IMR-90 (cell line): Measurements from ENCODE around the gene JCAD. TPM values are rescaled to one million over a fixed set of nuclear protein-coding genes. Genes with fewer than 3 reads are reported as not detected.

ENCODE experiments used
- ATAC-seq: fragments of 200-7000 bp; cut with Tn5 transposase; 2 replicates; pipeline ENCODE4 v1.9.1; 2020; ENCODE audit warnings: low read depth, mild to moderate bottlenecking, moderate library complexity
- BruUV-seq: library from RNA; stranded (reverse); fragments of 400-500 nt; replicated peaks from 2 replicates; lab custom pipeline; 2021; lab: Mats Ljungman, UMichigan
- CTCF ChIA-PET: fragments of 300-600 bp; formaldehyde crosslinking; extraction: SDS; loops from one replicate; lab custom pipeline; 2021; ENCODE audit warnings: antibody characterized with exemption; lab: Yijun Ruan, JAX
- POLR2A ChIA-PET: fragments of 300-600 bp; sonication (Branson Sonifier 250); formaldehyde crosslinking; loops from one replicate; lab custom pipeline; 2022; ENCODE audit warnings: antibody characterized with exemption; ENCODE audit not compliant: unreplicated experiment; lab: Charles Lee
- DNase-seq: peaks from one replicate; pipeline ENCODE4 v3.0.0; 2013
- H2AFZ ChIP-seq: replicated peaks from 2 replicates; pipeline ENCODE3; 2013; ENCODE audit warnings: low read length, mild to moderate bottlenecking; ENCODE audit not compliant: poor library complexity
- H2AK5ac ChIP-seq: 2 replicates; pipeline ENCODE4 v1.6.1; 2013; ENCODE audit warnings: low read depth, low read length, inconsistent platforms
- H2AK9ac ChIP-seq: replicated peaks from 2 replicates; pipeline ENCODE3; 2013; ENCODE audit warnings: mild to moderate bottlenecking, low read depth, low read length, moderate library complexity; ENCODE audit not compliant: poor library complexity
- H2BK120ac ChIP-seq: 2 replicates; pipeline ENCODE4 v1.6.1; 2013; ENCODE audit warnings: low read depth, low read length, inconsistent platforms
- H2BK15ac ChIP-seq: 3 replicates; pipeline ENCODE4 v1.6.1; 2013; ENCODE audit warnings: low read depth, low read length, inconsistent platforms
- H2BK20ac ChIP-seq: 2 replicates; pipeline ENCODE4 v1.6.1; 2013; ENCODE audit warnings: low read depth, mild to moderate bottlenecking, inconsistent platforms, low read length, moderate library complexity
- H2BK5ac ChIP-seq: 2 replicates; pipeline ENCODE4 v1.6.1; 2013; ENCODE audit warnings: mild to moderate bottlenecking, low read depth, low read length, inconsistent platforms; ENCODE audit not compliant: poor library complexity, severe bottlenecking
- H3K14ac ChIP-seq: replicated peaks from 2 replicates; pipeline ENCODE4 v1.6.1; 2013; ENCODE audit warnings: low read depth, low read length, inconsistent platforms
- H3K18ac ChIP-seq: 2 replicates; pipeline ENCODE4 v1.6.1; 2013; ENCODE audit warnings: low read depth, low read length, control low read depth
- H3K23ac ChIP-seq: 2 replicates; pipeline ENCODE4 v1.6.1; 2013; ENCODE audit warnings: low read depth, low read length, inconsistent platforms
- H3K27ac ChIP-seq: 2 replicates; pipeline ENCODE4 v1.5.1; 2013; ENCODE audit warnings: mild to moderate bottlenecking, control low read depth, low read length; ENCODE audit not compliant: insufficient read depth
- H3K27me3 ChIP-seq: 2 replicates; pipeline ENCODE4 v1.6.1; 2013; ENCODE audit warnings: low read length; ENCODE audit not compliant: control insufficient read depth, insufficient read depth
- H3K36me3 ChIP-seq: 2 replicates; pipeline ENCODE4 v1.6.1; 2013; ENCODE audit warnings: low read length, mixed read lengths; ENCODE audit not compliant: control insufficient read depth, insufficient read depth
- H3K4ac ChIP-seq: 2 replicates; pipeline ENCODE4 v1.6.1; 2013; ENCODE audit warnings: low read depth, low read length, inconsistent platforms
- H3K4me1 ChIP-seq: 2 replicates; pipeline ENCODE4 v1.6.1; 2013; ENCODE audit warnings: low read length, mixed read lengths; ENCODE audit not compliant: control insufficient read depth, insufficient read depth
- H3K4me2 ChIP-seq: 2 replicates; pipeline ENCODE4 v1.6.1; 2013; ENCODE audit warnings: low read depth, mild to moderate bottlenecking, control low read depth, low read length, moderate library complexity
- H3K4me3 ChIP-seq: 2 replicates; pipeline ENCODE4 v1.5.1; 2013; ENCODE audit warnings: low read depth, mild to moderate bottlenecking, control low read depth, low read length, moderate library complexity; ENCODE audit not compliant: insufficient read depth
- H3K56ac ChIP-seq: 2 replicates; pipeline ENCODE4 v1.6.1; 2013; ENCODE audit warnings: low read length, inconsistent platforms; ENCODE audit not compliant: insufficient read depth; ENCODE audit errors: extremely low read depth
- H3K79me1 ChIP-seq, 2 experiments: 2 replicates each; pipeline ENCODE4 v1.6.1; 2013; ENCODE audit warnings: low read length in 2 of 2, inconsistent platforms in 1 of 2, low read depth in 1 of 2
- H3K9ac ChIP-seq: 2 replicates; pipeline ENCODE4 v1.6.1; 2013; ENCODE audit warnings: low read depth, low read length, control low read depth
- H3K9me1 ChIP-seq: 2 replicates; pipeline ENCODE4 v1.6.1; 2013; ENCODE audit warnings: low read length, inconsistent platforms; ENCODE audit not compliant: insufficient read depth
- H3K9me3 ChIP-seq: 2 replicates; pipeline ENCODE4 v1.6.1; 2013; ENCODE audit warnings: low read length; ENCODE audit not compliant: control insufficient read depth, insufficient read depth
- H4K20me1 ChIP-seq: 2 replicates; pipeline ENCODE4 v1.6.1; 2013; ENCODE audit warnings: low read length, inconsistent platforms; ENCODE audit not compliant: insufficient read depth
- H4K5ac ChIP-seq: 2 replicates; pipeline ENCODE4 v1.6.1; 2013; ENCODE audit warnings: mild to moderate bottlenecking, low read depth, low read length, control low read depth
- H4K8ac ChIP-seq, 2 experiments: 2 replicates each; pipeline ENCODE4 v1.6.1; 2013; ENCODE audit warnings: low read depth in 2 of 2, low read length in 2 of 2, control low read depth in 1 of 2, inconsistent platforms in 1 of 2
- H4K91ac ChIP-seq: 2 replicates; pipeline ENCODE4 v1.6.1; 2013; ENCODE audit warnings: low read depth, low read length, inconsistent platforms; ENCODE audit not compliant: insufficient read depth
- RCOR1 ChIP-seq: IDR thresholded peaks from 2 replicates; pipeline ENCODE4 v1.6.1; 2012; ENCODE audit warnings: mild to moderate bottlenecking, low read length, improper control_type of control experiment; ENCODE audit not compliant: insufficient replicate concordance
- SMC3 ChIP-seq: fragments of 150-350 bp; IDR thresholded peaks from 2 replicates; pipeline ENCODE4 v1.6.1; 2016; ENCODE audit warnings: low read depth, mild to moderate bottlenecking, antibody characterized with exemption, low read length, moderate library complexity
- WGBS, 2 experiments: methylation state at CpG; one replicate each; pipeline versions ENCODE4 v1.1.5 to v1.1.7; 2013; ENCODE audit warnings: missing lambda C conversion rate in 2 of 2; ENCODE audit not compliant: insufficient read length in 1 of 2; ENCODE audit errors: extremely low coverage in 2 of 2; 5-methylcytosine and 5-hydroxymethylcytosine counted together
- dilution Hi-C: fragments of 300-500 bp; cut with HindIII; formaldehyde crosslinking; loops from one replicate; pipeline ENCODE4 v1.14.3; 2018; ENCODE audit warnings: low sequenced_read_pairs; ENCODE audit not compliant: unreplicated experiment
- in situ Hi-C: fragments of 300-500 bp; cut with MboI; formaldehyde crosslinking; loops from 3 replicates; pipeline ENCODE4 v1.14.3; 2019; ENCODE audit warnings: low sequenced_read_pairs, inconsistent platforms, mixed read lengths
- intact Hi-C: fragments of 100-400 bp; cut with micrococcal nuclease; formaldehyde crosslinking; loops from 2 replicates; pipeline ENCODE4 v1.10.0; 2022
- polyA plus RNA-seq, 3 experiments: library from polyadenylated mRNA; depleted of rRNA; stranded (reverse); fragments of >200 nt; gene quantifications; 2 replicates each; pipeline ENCODE4 v1.2.3, GENCODE V29; 2012; ENCODE audit warnings: low replicate concordance in 1 of 3
- total RNA-seq: library from RNA; depleted of rRNA; stranded (reverse); fragments of >200 nt; gene quantifications from 2 replicates; pipeline ENCODE4 v1.2.3, GENCODE V29; 2012
- TF ChIP-seq, protein P1 (sequence below): conservative IDR thresholded peaks from 2 replicates; pipeline ENCODE4 v1.5.1; 2012; ENCODE audit warnings: mild to moderate bottlenecking, low read depth, low read length, improper control_type of control experiment

The JCAD gene
- total and polyA plus RNA-seq, 2 of the 4 experiments (the other 2 are of a cell fraction): 15.9 to 16.8 TPM

DNA sequence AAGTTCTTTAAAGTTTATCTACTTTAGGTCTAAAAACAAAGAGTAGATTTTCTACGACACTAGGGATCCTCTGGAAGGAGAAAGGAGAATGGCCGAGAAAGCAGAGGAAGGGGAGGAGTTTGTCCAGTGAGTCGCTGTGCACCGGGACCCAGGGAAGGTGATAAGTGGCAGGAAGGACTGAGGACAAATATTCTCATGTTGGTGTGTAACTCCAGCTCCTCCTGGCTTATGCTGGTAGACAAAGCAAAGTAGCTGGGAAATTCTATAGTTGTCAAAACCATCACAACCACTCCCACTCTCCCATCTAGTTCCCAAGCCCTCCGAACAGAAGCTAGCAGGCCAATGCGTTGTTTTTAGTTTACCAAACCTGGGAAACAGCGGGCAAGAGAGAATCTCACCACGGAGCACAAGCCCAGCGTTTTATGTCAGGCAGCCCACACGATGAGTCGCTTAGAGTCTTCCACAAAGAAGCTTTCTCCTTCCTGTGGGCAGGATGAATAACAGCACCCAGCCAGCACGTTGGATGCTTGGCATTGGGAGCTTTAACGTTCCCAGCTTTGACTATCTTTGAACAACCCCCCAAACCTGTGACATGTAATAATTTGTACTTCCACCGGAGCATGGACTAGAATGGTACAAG lies 32.9 kb upstream of the JCAD start:
- intact Hi-C loops: no loop called here

More for the DNA sequence above, 32.9 kb upstream of the JCAD start:
- in situ Hi-C loops (no loop called here), dilution Hi-C loops (no loop called here)
- H2AFZ ChIP-seq: peak overlapping the region; percentile 88
- H3K79me1 ChIP-seq: no peaks in the 10 kb centered on the region
- peaks cover 1% of the 10 kb centered on the region; the same call in 1 of the 2 replicates for H3K27me3 ChIP-seq
- no peaks in the 10 kb centered on the region for H4K20me1 ChIP-seq
- H3K4ac ChIP-seq: peak overlapping the region; percentile 42
- peak overlapping the region; percentile 36; the same call in 1 of the 2 replicates for H3K18ac ChIP-seq
- 0 out of 2 replicates have a peak overlapping the region, but pooled peaks have one; percentile 35 for H3K23ac ChIP-seq
- H3K4me1 ChIP-seq: no peaks in the 10 kb centered on the region
- no peaks in the 10 kb centered on the region for H3K9me3 ChIP-seq
- H4K8ac ChIP-seq: peak overlapping the region in 1 of 2 experiments; percentile 24; a peak in 1 of 4 replicates
- ChIA-PET POLR2A (no interaction called here), CTCF (interaction anchor here (0.8 kb wide), 1 partner anchor 17 kb away, joined by 4 read pairs; no protein-coding TSS in a partner anchor)
- no peak overlapping the region for H3K9ac ChIP-seq
- H3K9me1 ChIP-seq: no peaks in the 10 kb centered on the region
- no peak for TF ChIP-seq RCOR1
- TF ChIP-seq, protein P1, sequence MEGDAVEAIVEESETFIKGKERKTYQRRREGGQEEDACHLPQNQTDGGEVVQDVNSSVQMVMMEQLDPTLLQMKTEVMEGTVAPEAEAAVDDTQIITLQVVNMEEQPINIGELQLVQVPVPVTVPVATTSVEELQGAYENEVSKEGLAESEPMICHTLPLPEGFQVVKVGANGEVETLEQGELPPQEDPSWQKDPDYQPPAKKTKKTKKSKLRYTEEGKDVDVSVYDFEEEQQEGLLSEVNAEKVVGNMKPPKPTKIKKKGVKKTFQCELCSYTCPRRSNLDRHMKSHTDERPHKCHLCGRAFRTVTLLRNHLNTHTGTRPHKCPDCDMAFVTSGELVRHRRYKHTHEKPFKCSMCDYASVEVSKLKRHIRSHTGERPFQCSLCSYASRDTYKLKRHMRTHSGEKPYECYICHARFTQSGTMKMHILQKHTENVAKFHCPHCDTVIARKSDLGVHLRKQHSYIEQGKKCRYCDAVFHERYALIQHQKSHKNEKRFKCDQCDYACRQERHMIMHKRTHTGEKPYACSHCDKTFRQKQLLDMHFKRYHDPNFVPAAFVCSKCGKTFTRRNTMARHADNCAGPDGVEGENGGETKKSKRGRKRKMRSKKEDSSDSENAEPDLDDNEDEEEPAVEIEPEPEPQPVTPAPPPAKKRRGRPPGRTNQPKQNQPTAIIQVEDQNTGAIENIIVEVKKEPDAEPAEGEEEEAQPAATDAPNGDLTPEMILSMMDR: no peak
- 0 out of 2 replicates have a peak, but pooled peaks have one; percentile 1 for TF ChIP-seq SMC3
- no peak overlapping the region for H3K27ac ChIP-seq
- H2AK5ac ChIP-seq: 0 out of 2 replicates have a peak overlapping the region, but pooled peaks have one; percentile 15
- H4K5ac ChIP-seq: no peak overlapping the region
- 37% methylated on average over 5 of the region's 14 CpGs; no CpG with 5 or more reads in 1 of the 2 experiments for WGBS, 2 experiments
- no peak overlapping the region for H3K56ac ChIP-seq
- H2BK120ac ChIP-seq: peak overlapping the region; percentile 54
- peak overlapping the region; percentile 52; the same call in 1 of the 2 replicates for H3K4me2 ChIP-seq
- H3K14ac ChIP-seq: peak overlapping the region; percentile 12
- DNase-seq (peak; percentile 77), ATAC-seq (peak; percentile 65)
- peak overlapping the region; percentile 8; the same call in 1 of the 2 replicates for H3K4me3 ChIP-seq
- H2BK20ac ChIP-seq: no peak overlapping the region
- no TSS peak for BruUV-seq
- peak overlapping the region; percentile 41 for H2BK5ac ChIP-seq
- no peak overlapping the region for H2AK9ac ChIP-seq
- H3K36me3 ChIP-seq: no peaks in the 10 kb centered on the region
- peak overlapping the region; percentile 50; the same call in 1 of the 3 replicates for H2BK15ac ChIP-seq
- peak overlapping the region; percentile 20; the same call in 1 of the 2 replicates for H4K91ac ChIP-seq
